H9 (cell line): ENCODE measurements around the gene MRTFA. TPM values are rescaled to one million over a fixed set of nuclear protein-coding genes. Genes with fewer than 3 reads are reported as not detected.

ENCODE experiments used
- DNase-seq: peaks from one replicate; pipeline ENCODE4 v3.0.0-alpha.2; 2017
- H2AFZ ChIP-seq: one replicate; pipeline ENCODE4 v1.6.1; 2013; ENCODE audit warnings: mild to moderate bottlenecking, low read length, control low read depth, moderate library complexity
- H2AK5ac ChIP-seq: 2 replicates; pipeline ENCODE4 v1.6.1; 2013; ENCODE audit warnings: low read length, control low read depth, mixed read lengths; ENCODE audit not compliant: insufficient read length
- H2BK120ac ChIP-seq: one replicate; pipeline ENCODE4 v1.6.1; 2013; ENCODE audit warnings: low read depth, mild to moderate bottlenecking, low read length, control low read depth, inconsistent platforms; ENCODE audit not compliant: poor library complexity, severe bottlenecking
- H2BK12ac ChIP-seq: 2 replicates; pipeline ENCODE4 v1.6.1; 2013; ENCODE audit warnings: low read length, control low read depth, mixed read lengths, low read depth; ENCODE audit not compliant: insufficient read length
- H2BK15ac ChIP-seq: 2 replicates; pipeline ENCODE4 v1.6.1; 2013; ENCODE audit warnings: low read depth, low read length, control low read depth
- H2BK20ac ChIP-seq: one replicate; pipeline ENCODE4 v1.6.1; 2013; ENCODE audit warnings: low read depth, mild to moderate bottlenecking, low read length, control low read depth, inconsistent platforms; ENCODE audit not compliant: poor library complexity, severe bottlenecking
- H2BK5ac ChIP-seq: 2 replicates; pipeline ENCODE4 v1.6.1; 2013; ENCODE audit warnings: low read length, control low read depth, mixed read lengths; ENCODE audit not compliant: insufficient read length
- H3K14ac ChIP-seq: 2 replicates; pipeline ENCODE4 v1.6.1; 2013; ENCODE audit warnings: low read length, control low read depth; ENCODE audit not compliant: insufficient read depth
- H3K18ac ChIP-seq: 2 replicates; pipeline ENCODE4 v1.6.1; 2013; ENCODE audit warnings: low read depth, mild to moderate bottlenecking, mixed read lengths, low read length, control low read depth; ENCODE audit not compliant: insufficient read length
- H3K23ac ChIP-seq: 2 replicates; pipeline ENCODE4 v1.6.1; 2013; ENCODE audit warnings: low read length, control low read depth, mixed read lengths, low read depth; ENCODE audit not compliant: insufficient read length
- H3K23me2 ChIP-seq: 2 replicates; pipeline ENCODE4 v1.6.1; 2013; ENCODE audit warnings: low read depth, mild to moderate bottlenecking, mixed read lengths, low read length, control low read depth; ENCODE audit not compliant: insufficient read length, poor library complexity, severe bottlenecking
- H3K27ac ChIP-seq: 2 replicates; pipeline ENCODE4 v1.5.1; 2013; ENCODE audit warnings: low read length, control low read depth, mixed read lengths, low read depth; ENCODE audit not compliant: insufficient read length
- H3K27me3 ChIP-seq: 2 replicates; pipeline ENCODE4 v1.6.1; 2013; ENCODE audit warnings: low read length, control low read depth, inconsistent platforms; ENCODE audit not compliant: insufficient read depth
- H3K4ac ChIP-seq: 2 replicates; pipeline ENCODE4 v1.6.1; 2013; ENCODE audit warnings: low read depth, mild to moderate bottlenecking, control low read depth, inconsistent platforms, low read length, moderate library complexity
- H3K4me1 ChIP-seq: 2 replicates; pipeline ENCODE4 v1.6.1; 2013; ENCODE audit warnings: low read length, control low read depth, inconsistent platforms; ENCODE audit not compliant: insufficient read depth
- H3K4me2 ChIP-seq: 2 replicates; pipeline ENCODE4 v1.6.1; 2013; ENCODE audit warnings: low read length, control low read depth, mixed read lengths; ENCODE audit not compliant: insufficient read length, insufficient read depth
- H3K56ac ChIP-seq: 2 replicates; pipeline ENCODE4 v1.6.1; 2013; ENCODE audit warnings: low read depth, mild to moderate bottlenecking, mixed read lengths, low read length, control low read depth; ENCODE audit not compliant: insufficient read length
- H3K79me1 ChIP-seq: 2 replicates; pipeline ENCODE4 v1.6.1; 2013; ENCODE audit warnings: low read depth, mild to moderate bottlenecking, moderate library complexity, low read length, control low read depth, inconsistent platforms; ENCODE audit not compliant: insufficient read depth, poor library complexity, severe bottlenecking
- H3K79me2 ChIP-seq: 2 replicates; pipeline ENCODE4 v1.6.1; 2013; ENCODE audit warnings: low read length, control low read depth, inconsistent platforms; ENCODE audit not compliant: insufficient read depth
- H3K9ac ChIP-seq: 2 replicates; pipeline ENCODE4 v1.6.1; 2013; ENCODE audit warnings: low read length, control low read depth, mixed read lengths; ENCODE audit not compliant: insufficient read length; ENCODE audit errors: extremely low read depth
- H3K9me3 ChIP-seq: one replicate; pipeline ENCODE4 v1.6.1; 2013; ENCODE audit warnings: low read depth, low read length, inconsistent platforms; ENCODE audit not compliant: control insufficient read depth
- H3T11ph ChIP-seq: one replicate; pipeline ENCODE4 v1.6.1; 2013; ENCODE audit warnings: mild to moderate bottlenecking, low read length, control low read depth, inconsistent platforms
- H4K20me1 ChIP-seq: one replicate; pipeline ENCODE4 v1.6.1; 2013; ENCODE audit not compliant: control insufficient read depth, insufficient read length, insufficient read depth
- H4K5ac ChIP-seq: 2 replicates; pipeline ENCODE4 v1.6.1; 2013; ENCODE audit warnings: low read depth, mild to moderate bottlenecking, mixed read lengths, low read length, control low read depth; ENCODE audit not compliant: insufficient read length
- H4K8ac ChIP-seq: replicated peaks from 2 replicates; pipeline ENCODE4 v1.6.1; 2013; ENCODE audit warnings: low read length, control low read depth, mixed read lengths, low read depth; ENCODE audit not compliant: insufficient read length
- H4K91ac ChIP-seq: 2 replicates; pipeline ENCODE4 v1.6.1; 2013; ENCODE audit warnings: low read depth, mild to moderate bottlenecking, moderate library complexity, mixed read lengths, low read length, control low read depth; ENCODE audit not compliant: insufficient read length
- H3K27ac Mint-ChIP-seq, 3 experiments: 2 replicates in 2 of 3; 3 replicates in 1 of 3; pipeline ENCODE4 v1.8.0; 2020 to 2021; ENCODE audit warnings: mixed read lengths in 3 of 3, mild to moderate bottlenecking in 1 of 3, moderate library complexity in 1 of 3
- H3K27me3 Mint-ChIP-seq: 2 replicates; pipeline ENCODE4 v1.8.0; 2021; ENCODE audit warnings: low read depth, mild to moderate bottlenecking, moderate library complexity, mixed read lengths
- H3K36me3 Mint-ChIP-seq, 3 experiments: 2 replicates in 2 of 3; 3 replicates in 1 of 3; pipeline ENCODE4 v1.8.0; 2020 to 2021; ENCODE audit warnings: low read depth in 3 of 3, mixed read lengths in 3 of 3; ENCODE audit not compliant: insufficient read depth in 1 of 3
- H3K4me1 Mint-ChIP-seq, 2 experiments: 2 replicates each; pipeline ENCODE4 v1.8.0; 2020; ENCODE audit warnings: mixed read lengths in 2 of 2
- H3K4me3 Mint-ChIP-seq, 2 experiments: 2 replicates in 1 of 2; 3 replicates in 1 of 2; pipeline ENCODE4 v1.8.0; 2020 to 2021; ENCODE audit warnings: mild to moderate bottlenecking in 2 of 2, mixed read lengths in 2 of 2, moderate library complexity in 1 of 2
- H3K9me3 Mint-ChIP-seq, 2 experiments: 2 replicates in 1 of 2; 3 replicates in 1 of 2; pipeline ENCODE4 v1.8.0; 2020; ENCODE audit warnings: mild to moderate bottlenecking in 2 of 2, mixed read lengths in 2 of 2, moderate library complexity in 1 of 2
- CTCF ChIP-seq: fragments of 200-600 bp; sonication (generic); conservative IDR thresholded peaks from 3 replicates; pipeline ENCODE4 v1.8.0; 2021; ENCODE audit warnings: antibody characterized with exemption, mild to moderate bottlenecking
- WGBS: extraction: QIAGEN DNeasy Blood & Tissue Kit; methylation state at CpG from one replicate; pipeline ENCODE4 v1.1.7; 2013; ENCODE audit warnings: missing lambda C conversion rate, low lambda C conversion rate, mixed read lengths; ENCODE audit not compliant: insufficient read length; ENCODE audit errors: extremely low coverage; 5-methylcytosine and 5-hydroxymethylcytosine counted together
- total RNA-seq: library from RNA; stranded (reverse); gene quantifications from 2 replicates; pipeline ENCODE4 v1.2.1, GENCODE V29; 2021

The MRTFA gene
- total RNA-seq, 1 experiment from 2014 or later: 38.1 TPM

GRCh38 chr22:40374567-40374966 is 262.0 kb downstream of the MRTFA start:
- H2BK15ac ChIP-seq: no peak overlapping the region
- H3K56ac ChIP-seq: no peak overlapping the region
- no peaks in the 10 kb centered on the region for H4K20me1 ChIP-seq
- no peak overlapping the region for H3K4ac ChIP-seq
- no peak overlapping the region for H2AFZ ChIP-seq
- H3K4me3 Mint-ChIP-seq: no peak overlapping the region
- H3K79me2 ChIP-seq: no peaks in the 10 kb centered on the region; the same call in 1 of the 2 replicates
- no peaks in the 10 kb centered on the region; the same call in 1 of the 2 replicates for H3K27me3 Mint-ChIP-seq
- no peak overlapping the region for H2BK20ac ChIP-seq
- H3K4me1 Mint-ChIP-seq: peaks cover 5 to 8% of the 10 kb centered on the region in 2 experiments
- no peak overlapping the region for H2AK5ac ChIP-seq
- no peak overlapping the region for H3K27ac Mint-ChIP-seq
- no peaks in the 10 kb centered on the region for H3K9me3 ChIP-seq
- no CpG with 5 or more reads among the region's 8 CpGs for WGBS
- H3K9ac ChIP-seq: no peak overlapping the region
- no peak overlapping the region for H3K4me2 ChIP-seq
- H2BK5ac ChIP-seq: no peak overlapping the region
- no peaks in the 10 kb centered on the region for H3K9me3 Mint-ChIP-seq
- no peaks in the 10 kb centered on the region for H3K27me3 ChIP-seq
- peaks cover 3% of the 10 kb centered on the region for H3K23me2 ChIP-seq
- H3T11ph ChIP-seq: no peak overlapping the region
- H3K4me1 ChIP-seq: no peaks in the 10 kb centered on the region
- no peak for TF ChIP-seq CTCF
- DNase-seq: no peak
- H3K14ac ChIP-seq: no peak overlapping the region
- no peak overlapping the region for H2BK120ac ChIP-seq
- H3K27ac ChIP-seq: no peak overlapping the region
- peaks cover 0 to 30% (median 23%) of the 10 kb centered on the region in 3 experiments; a peak in 6 of 7 replicates for H3K36me3 Mint-ChIP-seq
- no peak overlapping the region for H4K5ac ChIP-seq
- no peak overlapping the region for H4K8ac ChIP-seq
- H2BK12ac ChIP-seq: no peak overlapping the region
- H3K23ac ChIP-seq: no peak overlapping the region
- peaks cover 6% of the 10 kb centered on the region for H3K79me1 ChIP-seq
- no peak overlapping the region for H3K18ac ChIP-seq
- H4K91ac ChIP-seq: no peak overlapping the region
